Upper lobe of left lung (tissue), 6 donors: ENCODE data around the gene OR2A42. TPM values are rescaled to one million over a fixed set of nuclear protein-coding genes. Genes with fewer than 3 reads are reported as not detected.
"Not testable (repeated sequence)": the region's sequence is repeated elsewhere in the genome, so short reads cannot be mapped to it uniquely, and the experiment has no call there.

Experiments used
- ATAC-seq, 2 donors: fragments of 200-7000 bp; cut with Tn5 transposase; one replicate each; pipeline ENCODE4 v1.9.1; 2022; ENCODE audit warnings: mild to moderate bottlenecking in 2 of 2, moderate library complexity in 2 of 2; ENCODE audit not compliant: low FRiP score in 2 of 2
- DNase-seq, 2 donors: peaks; one replicate each; pipeline ENCODE4 v3.0.0-alpha.2; 2019 to 2020
- H3K27ac ChIP-seq, 4 donors: fragments of 200-600 bp; sonication (generic); one replicate each; pipeline ENCODE4 v1.5.1; 2016 to 2019
- H3K27me3 ChIP-seq, 4 donors: fragments of 200-600 bp; sonication (generic); one replicate each; pipeline ENCODE4 v1.5.1; 2017 to 2019
- H3K36me3 ChIP-seq, 4 donors: fragments of 200-600 bp; sonication (generic); one replicate each; pipeline ENCODE4 v1.5.1; 2016 to 2019
- H3K4me1 ChIP-seq, 4 donors: fragments of 200-600 bp; sonication (generic); one replicate each; pipeline ENCODE4 v1.5.1; 2018 to 2019
- H3K4me3 ChIP-seq, 4 donors: fragments of 200-600 bp; sonication (generic); one replicate each; pipeline ENCODE4 v1.5.1; 2017 to 2019; ENCODE audit warnings: mild to moderate bottlenecking in 2 of 4, moderate library complexity in 1 of 4
- H3K9me3 ChIP-seq, 4 donors: fragments of 200-600 bp; sonication (generic); one replicate each; pipeline ENCODE4 v1.5.1; 2018 to 2019
- WGBS, 2 donors: methylation state at CpG; one replicate each; pipeline ENCODE4 v1.1.5; 2017 to 2018; 5-methylcytosine and 5-hydroxymethylcytosine counted together
- total RNA-seq, 6 donors: library from RNA; depleted of rRNA in 4 of 6; stranded (reverse); fragments of >200 nt in 4 of 6; gene quantifications; one replicate each; pipeline versions ENCODE4 v1.1.0 to v1.2.1, GENCODE V29; 2016 to 2021
- donor health status: DM: no; HTN: no; CAD: no; lungs with moderate emphysema.
- donor health status: DM: no; HTN: yes; CAD: no; lungs with severe emphysema.

OR2A42 gene
- total RNA-seq, 6 donors from 2014 or later, result 0.09 to 0.46 (median 0.10) TPM; not detected in 3

DNA sequence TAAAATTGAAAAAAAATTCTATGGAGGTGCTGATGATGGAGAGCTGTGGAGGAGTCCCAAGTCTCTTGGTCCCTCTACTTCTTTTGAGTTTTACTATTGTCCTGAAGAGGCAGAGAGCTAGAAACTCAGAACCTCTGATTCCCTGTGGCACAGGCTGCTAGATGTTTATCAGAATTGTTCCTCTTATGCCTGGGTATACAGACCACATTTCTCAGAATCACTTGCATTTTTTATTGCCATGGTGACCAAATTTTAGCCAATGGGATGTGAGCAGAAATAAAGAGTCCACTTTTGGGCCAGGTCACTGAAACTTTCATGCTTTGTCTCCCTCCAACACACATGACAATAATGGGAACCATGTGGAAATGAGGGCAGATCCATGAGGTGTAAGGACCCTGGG is 15.7 kb downstream of the OR2A42 start:
- H3K36me3 ChIP-seq, H3K27ac ChIP-seq, H3K4me1 ChIP-seq, H3K4me3 ChIP-seq, DNase-seq, H3K9me3 ChIP-seq, ATAC-seq, H3K27me3 ChIP-seq: not testable (repeated sequence)

DNA sequence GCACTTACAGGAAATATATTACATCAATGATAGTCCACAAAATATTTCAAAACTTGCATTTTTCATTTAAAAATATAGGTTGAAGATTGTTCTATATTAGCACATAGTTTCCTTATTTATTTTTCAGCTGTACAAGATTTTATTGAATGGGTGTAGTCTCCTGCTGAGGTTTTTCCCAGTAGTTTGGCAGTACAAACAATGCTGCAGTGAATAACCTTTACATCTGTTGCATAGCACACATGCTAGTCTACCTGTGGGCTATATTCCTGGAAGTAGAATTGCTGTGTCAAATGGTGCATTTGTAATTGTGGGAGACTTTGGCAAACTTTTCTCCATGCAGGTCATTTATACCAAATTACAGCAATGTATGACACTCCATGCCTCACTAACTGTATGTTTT is 18.9 kb downstream of the OR2A42 start:
- not testable (repeated sequence) for DNase-seq

DNA sequence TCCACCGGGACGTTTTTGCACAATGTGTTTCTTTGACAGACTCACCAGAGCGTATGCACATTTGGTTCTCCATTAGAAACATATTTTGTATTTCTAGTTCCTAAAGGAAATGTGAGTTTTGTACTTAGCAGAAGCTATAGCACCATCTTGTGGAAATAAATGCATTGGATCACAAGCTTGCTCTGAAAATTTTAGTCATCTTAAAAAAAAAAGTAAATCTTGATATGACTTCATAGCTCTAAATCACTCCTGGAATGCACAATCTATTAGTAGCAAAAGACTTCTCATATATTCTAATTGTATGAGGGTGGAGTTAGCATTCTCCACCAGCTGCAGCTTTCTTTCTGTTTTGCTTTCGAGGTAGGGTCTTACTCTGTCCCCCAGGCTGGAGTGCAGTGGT is 20.3 kb downstream of the OR2A42 start:
- H3K9me3 ChIP-seq, H3K4me3 ChIP-seq, H3K36me3 ChIP-seq, H3K27me3 ChIP-seq, H3K4me1 ChIP-seq, H3K27ac ChIP-seq, DNase-seq: not testable (repeated sequence)
- peak in 1 of 2 donors; percentile 61 for ATAC-seq
- WGBS, 2 donors, result 100% methylated on average over 1 of the region's 4 CpGs; no CpG with 5 or more reads in 1 of the 2 donors

More for the DNA sequence above, 18.9 kb downstream of the OR2A42 start:
- ATAC-seq, H3K27me3 ChIP-seq, H3K4me3 ChIP-seq, H3K4me1 ChIP-seq, H3K9me3 ChIP-seq, H3K36me3 ChIP-seq, H3K27ac ChIP-seq: not testable (repeated sequence)

DNA sequence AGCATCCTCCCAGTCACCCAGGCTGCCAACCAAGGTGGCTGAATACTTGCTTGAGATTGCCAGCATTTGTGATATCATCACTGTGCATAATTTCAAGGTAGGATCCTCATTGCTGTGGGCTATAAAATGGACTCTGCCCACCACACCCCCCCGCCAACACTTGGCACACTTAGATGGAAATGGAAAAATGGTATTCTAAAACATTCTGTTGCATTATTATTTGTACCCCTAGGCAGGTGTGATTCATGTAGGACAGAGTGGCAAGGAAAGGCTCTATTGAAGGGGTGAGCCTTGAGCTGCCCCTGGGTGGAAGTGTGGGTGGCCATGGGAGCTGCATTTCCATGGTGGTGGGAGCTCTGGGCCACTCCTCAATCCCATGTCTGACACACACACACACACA is 20.8 kb downstream of the OR2A42 start:
- 85 to 94% methylated on average over 1 of the region's 1 CpG for WGBS, 2 donors
- H3K4me1 ChIP-seq, H3K36me3 ChIP-seq, H3K27ac ChIP-seq, DNase-seq, H3K4me3 ChIP-seq, H3K27me3 ChIP-seq, H3K9me3 ChIP-seq: not testable (repeated sequence)
- ATAC-seq, result peak in 1 of 2 donors; percentile 4

DNA sequence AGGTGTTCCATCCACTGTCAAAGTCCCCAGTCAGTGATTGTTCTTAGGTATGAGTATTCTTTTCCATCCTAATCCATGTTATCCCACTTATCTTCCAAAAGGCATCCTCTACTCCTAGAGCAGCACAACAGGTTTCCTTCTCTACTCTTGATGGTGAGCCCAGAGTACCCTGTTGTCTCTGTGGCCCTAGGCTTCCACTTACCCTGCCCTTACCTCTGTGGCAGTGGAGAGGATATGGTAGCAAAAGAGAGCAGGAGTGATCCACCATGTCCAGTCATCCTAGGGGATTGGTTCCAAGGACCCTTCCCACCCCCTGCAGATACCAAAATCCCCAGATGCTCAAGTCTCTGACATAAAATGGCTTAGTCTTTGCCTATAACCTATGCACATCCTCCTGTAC is 22.2 kb downstream of the OR2A42 start:
- H3K9me3 ChIP-seq, H3K27me3 ChIP-seq, H3K4me3 ChIP-seq, H3K4me1 ChIP-seq, DNase-seq, H3K27ac ChIP-seq, H3K36me3 ChIP-seq: not testable (repeated sequence)
- peak in 1 of 2 donors; percentile 38 for ATAC-seq

DNA sequence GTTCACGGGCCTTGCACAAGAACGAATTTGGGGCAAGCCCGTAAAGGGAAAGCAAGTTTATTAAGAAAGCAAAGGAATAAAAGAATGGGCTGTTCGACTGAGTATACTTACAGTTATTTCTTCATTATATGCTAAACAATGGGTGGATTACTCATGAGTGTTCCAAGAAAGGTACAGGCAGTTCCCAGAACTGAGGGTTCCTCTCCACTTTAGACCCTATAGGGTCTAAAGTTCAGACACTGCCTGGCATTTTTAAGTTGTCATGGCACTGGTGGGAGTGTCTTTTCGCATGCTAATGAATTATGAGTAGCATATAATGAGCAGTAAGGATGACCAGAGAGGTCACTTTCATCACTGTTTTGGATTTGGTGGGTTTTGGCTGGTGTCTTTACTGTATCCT is 34.1 kb downstream of the OR2A42 start:
- not testable (repeated sequence) for H3K36me3 ChIP-seq, DNase-seq, H3K9me3 ChIP-seq, H3K27me3 ChIP-seq, H3K4me1 ChIP-seq, H3K27ac ChIP-seq, ATAC-seq, H3K4me3 ChIP-seq
- WGBS, 2 donors, result no CpG with 5 or more reads among the region's 5 CpGs

DNA sequence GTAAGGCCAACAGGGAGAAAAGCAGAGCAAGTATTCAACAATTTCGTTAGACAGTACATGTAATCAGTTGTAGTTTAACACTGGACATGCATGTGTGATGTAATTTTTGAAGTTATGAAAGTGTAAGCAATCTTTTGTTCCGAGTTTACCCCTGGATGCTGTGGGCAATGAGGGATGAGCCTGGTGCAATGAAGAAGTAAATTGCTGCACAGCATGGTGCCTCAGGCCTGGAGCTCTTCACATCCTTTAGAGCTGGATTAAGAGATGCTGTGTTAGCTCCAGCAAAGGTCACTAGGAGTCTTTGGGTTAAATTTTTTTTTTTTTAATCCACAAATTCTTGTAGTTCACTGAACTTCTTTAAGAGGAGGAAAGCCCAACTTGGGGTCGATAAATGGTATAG is 36.3 kb downstream of the OR2A42 start:
- not testable (repeated sequence) for H3K36me3 ChIP-seq, H3K4me1 ChIP-seq, H3K27ac ChIP-seq, H3K4me3 ChIP-seq, H3K9me3 ChIP-seq, H3K27me3 ChIP-seq, DNase-seq
- peak in 1 of 2 donors; percentile 13 for ATAC-seq
- no CpG with 5 or more reads among the region's 3 CpGs for WGBS, 2 donors

DNA sequence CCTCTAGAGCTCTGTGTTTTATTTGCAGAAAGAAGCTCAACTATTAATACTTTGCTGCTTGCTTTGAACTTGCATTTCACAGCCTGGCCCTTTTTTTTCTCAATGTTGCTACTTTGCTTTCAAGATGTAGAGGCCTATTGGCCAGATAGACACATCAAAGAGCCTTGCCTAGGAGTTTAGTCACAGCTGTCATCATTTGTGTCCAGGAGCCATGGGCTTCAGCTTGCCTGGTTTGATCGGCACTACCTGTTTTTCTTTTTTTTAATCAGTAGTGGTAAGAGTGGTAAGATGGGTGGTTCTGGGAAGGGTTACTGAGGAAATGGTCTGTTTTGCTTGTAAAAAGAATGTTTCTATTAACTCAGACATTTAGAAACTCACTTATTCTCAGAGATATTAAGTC is 37.4 kb downstream of the OR2A42 start:
- not testable (repeated sequence) for H3K4me3 ChIP-seq

DNA sequence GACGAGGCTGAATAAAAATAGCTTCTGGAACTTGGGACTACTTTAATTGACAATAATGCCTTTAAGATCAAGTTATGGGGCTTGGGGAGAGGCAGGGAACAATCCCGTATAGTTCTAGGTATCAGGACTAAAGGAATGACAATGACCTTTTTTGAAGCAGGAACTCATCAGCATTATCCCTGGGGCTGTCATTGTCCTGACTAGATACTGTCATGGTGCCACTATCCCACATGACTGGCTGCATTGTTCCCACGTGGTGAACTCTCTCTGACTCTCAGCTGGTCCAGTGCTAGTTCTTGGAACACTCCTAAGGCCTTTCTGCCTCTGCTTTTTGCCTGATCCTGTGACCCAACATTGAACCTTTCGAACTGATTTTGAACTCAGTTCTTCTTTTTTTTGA is 40.5 kb downstream of the OR2A42 start:
- not testable (repeated sequence) for H3K9me3 ChIP-seq, H3K4me3 ChIP-seq, DNase-seq, H3K36me3 ChIP-seq, H3K27me3 ChIP-seq, H3K4me1 ChIP-seq, H3K27ac ChIP-seq, ATAC-seq
- 57 to 88% methylated on average over 2 to 3 of the region's 4 CpGs for WGBS, 2 donors

More for the DNA sequence above, 37.4 kb downstream of the OR2A42 start:
- not testable (repeated sequence) for DNase-seq, H3K9me3 ChIP-seq, ATAC-seq, H3K4me1 ChIP-seq, H3K27me3 ChIP-seq, H3K36me3 ChIP-seq, H3K27ac ChIP-seq
- no CpG with 5 or more reads among the region's 1 CpG for WGBS, 2 donors

DNA sequence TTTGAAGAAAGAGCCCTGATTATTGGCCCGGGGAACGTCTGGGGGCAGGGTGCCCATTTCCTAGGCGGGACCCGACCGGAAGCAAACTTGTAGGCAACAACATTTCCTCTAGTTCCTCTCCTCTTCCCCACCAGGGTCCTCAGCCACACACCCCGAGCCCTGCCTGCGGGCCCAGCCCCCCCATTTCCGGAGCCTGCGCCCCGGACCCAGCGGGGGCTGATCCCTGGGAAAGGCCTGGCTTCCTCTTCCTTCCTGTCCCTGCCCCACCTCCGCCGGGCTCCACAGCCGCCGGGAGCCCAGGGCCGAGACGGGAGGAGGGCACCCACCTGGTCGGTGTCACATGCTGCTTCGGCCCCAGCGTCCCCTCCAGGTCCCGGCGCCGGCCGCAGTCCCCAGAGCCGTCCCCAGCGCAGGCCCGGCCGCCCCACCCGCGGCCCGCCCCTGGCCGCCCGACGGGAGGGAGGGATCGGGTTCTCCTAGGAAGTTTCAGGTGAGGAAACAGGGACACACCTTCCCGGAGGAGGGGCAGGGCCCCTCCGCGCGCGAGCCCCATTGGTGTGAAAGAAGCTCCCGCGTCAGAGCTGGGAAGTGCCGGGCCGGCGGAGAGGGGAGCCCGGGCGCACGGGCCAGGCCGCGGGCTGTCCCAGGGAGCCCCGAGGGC is 44.1 kb downstream of the OR2A42 start, which contains the start of gene ARHGEF35:
TSS of gene ARHGEF35 (minus strand) at position 622 of the 661 bp plus-strand sequence. CDS start 7,450 bp downstream, outside the sequence.
- not testable (repeated sequence) for H3K27ac ChIP-seq, DNase-seq, H3K27me3 ChIP-seq, H3K36me3 ChIP-seq, H3K4me1 ChIP-seq, H3K9me3 ChIP-seq
- peak within 1 kb of the TSS in 2 of 4 donors; percentile 30 to 44 for H3K4me3 ChIP-seq
- peak; percentile 80 to 91 for ATAC-seq
- no CpG with 5 or more reads among the region's 51 CpGs for WGBS, 2 donors

DNA sequence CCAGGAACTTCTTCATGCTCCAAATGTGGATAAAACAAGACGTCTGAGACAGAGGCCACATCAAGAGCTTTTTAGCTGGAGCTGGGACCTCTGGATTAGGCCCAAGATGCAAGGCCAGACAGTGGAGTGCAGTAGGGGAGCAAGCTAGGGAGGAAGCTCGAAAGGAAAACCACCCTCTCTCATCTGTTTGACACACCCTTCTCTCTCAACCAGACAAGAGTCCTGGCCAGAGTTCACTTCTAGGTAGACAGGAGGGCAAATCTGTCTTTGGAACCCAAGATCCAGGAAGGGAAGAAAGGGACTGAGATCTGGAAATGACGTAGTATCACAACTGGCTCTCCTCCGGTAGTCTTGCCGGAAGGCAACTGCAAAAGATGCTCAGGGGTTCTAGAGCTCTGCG is 45.0 kb downstream of the OR2A42 start:
- H3K36me3 ChIP-seq, DNase-seq, H3K27me3 ChIP-seq, H3K9me3 ChIP-seq, H3K4me1 ChIP-seq, H3K27ac ChIP-seq, H3K4me3 ChIP-seq: not testable (repeated sequence)
- no CpG with 5 or more reads among the region's 6 CpGs for WGBS, 2 donors
- ATAC-seq, result peak in 1 of 2 donors; percentile 13

DNA sequence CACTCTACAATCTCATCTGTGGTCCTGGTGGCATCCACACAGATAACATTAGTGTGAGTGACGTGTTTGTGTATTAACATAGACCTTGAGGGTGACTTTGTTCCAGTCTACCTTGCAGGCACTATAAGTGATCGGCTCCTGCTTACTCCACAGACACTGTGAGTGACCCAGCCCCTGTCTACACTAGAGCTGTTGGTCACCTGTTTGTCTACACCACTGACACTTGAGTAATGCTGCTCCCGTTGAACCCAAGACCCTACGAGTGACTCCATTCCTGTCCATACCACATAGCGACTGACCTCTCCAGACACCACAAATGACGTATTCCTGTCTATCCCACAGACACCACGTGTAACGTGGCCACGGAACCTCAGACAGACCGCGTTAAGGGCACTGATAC is 45.6 kb downstream of the OR2A42 start:
- WGBS, 2 donors, result no CpG with 5 or more reads among the region's 11 CpGs
- not testable (repeated sequence) for H3K36me3 ChIP-seq, H3K27ac ChIP-seq, H3K4me3 ChIP-seq, ATAC-seq, H3K9me3 ChIP-seq, DNase-seq, H3K4me1 ChIP-seq, H3K27me3 ChIP-seq

DNA sequence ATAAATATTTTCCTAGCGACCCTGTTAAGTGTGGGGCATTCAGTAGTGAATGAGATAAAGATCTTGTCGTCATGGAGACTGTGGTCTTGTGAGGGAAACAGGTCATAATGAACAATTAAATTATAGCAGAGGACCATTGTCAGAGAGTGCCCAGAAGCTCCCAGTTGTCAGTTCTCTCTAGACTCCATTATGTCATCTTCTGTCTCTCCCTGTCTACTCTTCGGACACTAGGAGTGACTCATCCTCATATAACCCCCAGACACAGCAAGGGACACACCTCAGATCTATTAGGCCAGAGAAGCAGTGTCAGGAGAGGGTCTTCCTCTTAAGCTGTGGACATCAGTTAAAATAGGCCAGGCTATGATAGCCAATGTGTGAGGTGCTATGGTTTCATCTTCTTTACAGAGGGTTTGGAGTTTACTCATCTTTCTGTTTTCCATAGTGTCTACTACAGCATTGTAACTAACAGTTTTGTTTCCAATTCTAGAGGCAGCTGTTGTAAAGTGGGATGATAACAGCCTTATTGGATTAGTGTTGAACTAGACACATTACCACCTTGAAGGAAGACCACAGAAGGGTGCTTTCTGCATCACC is 50.7 kb downstream of the OR2A42 start:
- not testable (repeated sequence) for H3K27me3 ChIP-seq, H3K36me3 ChIP-seq, H3K4me3 ChIP-seq, DNase-seq, H3K4me1 ChIP-seq, H3K9me3 ChIP-seq, H3K27ac ChIP-seq
- peak in 1 of 2 donors; percentile 55 for ATAC-seq
- no CpG with 5 or more reads among the region's 3 CpGs for WGBS, 2 donors

DNA sequence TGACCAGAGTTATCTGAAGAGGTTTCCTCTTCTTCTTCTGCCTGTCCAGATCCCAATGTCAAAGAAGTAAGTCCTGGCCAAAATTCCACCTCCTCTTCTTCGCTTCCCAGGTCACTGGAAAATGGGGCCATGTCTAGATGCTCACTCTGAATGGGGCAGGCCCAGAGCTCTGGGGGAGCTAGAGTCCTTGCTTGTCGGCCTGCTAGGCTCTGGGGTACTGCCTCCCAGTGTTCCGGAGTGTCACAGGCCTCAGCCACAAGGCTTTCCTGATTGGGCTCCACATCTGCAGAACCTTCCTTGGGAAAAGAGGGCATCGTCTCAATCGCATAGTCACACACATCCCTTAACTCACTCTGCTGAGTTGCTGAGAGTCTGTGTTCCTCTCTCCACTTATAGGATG is 51.6 kb downstream of the OR2A42 start:
- WGBS, 2 donors, result no CpG with 5 or more reads among the region's 5 CpGs

More for the DNA sequence above, 51.6 kb downstream of the OR2A42 start:
- H3K27me3 ChIP-seq, H3K36me3 ChIP-seq, H3K4me1 ChIP-seq, H3K27ac ChIP-seq, DNase-seq, H3K4me3 ChIP-seq, H3K9me3 ChIP-seq: not testable (repeated sequence)
- peak in 1 of 2 donors; percentile 30 for ATAC-seq
